H9 (cell line): ENCODE data around the gene SLC9A9. TPM values are rescaled to one million over a fixed set of nuclear protein-coding genes. Genes with fewer than 3 reads are reported as not detected.
A peak's percentile ranks its signal among the peaks of the same experiment; 100 is the strongest.

Source experiments
- DNase-seq: peaks from one replicate; pipeline ENCODE4 v3.0.0-alpha.2; 2017
- H2AFZ ChIP-seq: one replicate; pipeline ENCODE4 v1.6.1; 2013; ENCODE audit warnings: mild to moderate bottlenecking, low read length, control low read depth, moderate library complexity
- H2AK5ac ChIP-seq: 2 replicates; pipeline ENCODE4 v1.6.1; 2013; ENCODE audit warnings: low read length, control low read depth, mixed read lengths; ENCODE audit not compliant: insufficient read length
- H2BK120ac ChIP-seq: one replicate; pipeline ENCODE4 v1.6.1; 2013; ENCODE audit warnings: low read depth, mild to moderate bottlenecking, low read length, control low read depth, inconsistent platforms; ENCODE audit not compliant: poor library complexity, severe bottlenecking
- H2BK12ac ChIP-seq: 2 replicates; pipeline ENCODE4 v1.6.1; 2013; ENCODE audit warnings: low read length, control low read depth, mixed read lengths, low read depth; ENCODE audit not compliant: insufficient read length
- H2BK15ac ChIP-seq: 2 replicates; pipeline ENCODE4 v1.6.1; 2013; ENCODE audit warnings: low read depth, low read length, control low read depth
- H2BK20ac ChIP-seq: one replicate; pipeline ENCODE4 v1.6.1; 2013; ENCODE audit warnings: low read depth, mild to moderate bottlenecking, low read length, control low read depth, inconsistent platforms; ENCODE audit not compliant: poor library complexity, severe bottlenecking
- H2BK5ac ChIP-seq: 2 replicates; pipeline ENCODE4 v1.6.1; 2013; ENCODE audit warnings: low read length, control low read depth, mixed read lengths; ENCODE audit not compliant: insufficient read length
- H3K14ac ChIP-seq: 2 replicates; pipeline ENCODE4 v1.6.1; 2013; ENCODE audit warnings: low read length, control low read depth; ENCODE audit not compliant: insufficient read depth
- H3K18ac ChIP-seq: 2 replicates; pipeline ENCODE4 v1.6.1; 2013; ENCODE audit warnings: low read depth, mild to moderate bottlenecking, mixed read lengths, low read length, control low read depth; ENCODE audit not compliant: insufficient read length
- H3K23ac ChIP-seq: 2 replicates; pipeline ENCODE4 v1.6.1; 2013; ENCODE audit warnings: low read length, control low read depth, mixed read lengths, low read depth; ENCODE audit not compliant: insufficient read length
- H3K23me2 ChIP-seq: 2 replicates; pipeline ENCODE4 v1.6.1; 2013; ENCODE audit warnings: low read depth, mild to moderate bottlenecking, mixed read lengths, low read length, control low read depth; ENCODE audit not compliant: insufficient read length, poor library complexity, severe bottlenecking
- H3K27ac ChIP-seq: 2 replicates; pipeline ENCODE4 v1.5.1; 2013; ENCODE audit warnings: low read length, control low read depth, mixed read lengths, low read depth; ENCODE audit not compliant: insufficient read length
- H3K27me3 ChIP-seq: 2 replicates; pipeline ENCODE4 v1.6.1; 2013; ENCODE audit warnings: low read length, control low read depth, inconsistent platforms; ENCODE audit not compliant: insufficient read depth
- H3K4ac ChIP-seq: 2 replicates; pipeline ENCODE4 v1.6.1; 2013; ENCODE audit warnings: low read depth, mild to moderate bottlenecking, control low read depth, inconsistent platforms, low read length, moderate library complexity
- H3K4me1 ChIP-seq: 2 replicates; pipeline ENCODE4 v1.6.1; 2013; ENCODE audit warnings: low read length, control low read depth, inconsistent platforms; ENCODE audit not compliant: insufficient read depth
- H3K4me2 ChIP-seq: 2 replicates; pipeline ENCODE4 v1.6.1; 2013; ENCODE audit warnings: low read length, control low read depth, mixed read lengths; ENCODE audit not compliant: insufficient read length, insufficient read depth
- H3K56ac ChIP-seq: 2 replicates; pipeline ENCODE4 v1.6.1; 2013; ENCODE audit warnings: low read depth, mild to moderate bottlenecking, mixed read lengths, low read length, control low read depth; ENCODE audit not compliant: insufficient read length
- H3K79me1 ChIP-seq: 2 replicates; pipeline ENCODE4 v1.6.1; 2013; ENCODE audit warnings: low read depth, mild to moderate bottlenecking, moderate library complexity, low read length, control low read depth, inconsistent platforms; ENCODE audit not compliant: insufficient read depth, poor library complexity, severe bottlenecking
- H3K79me2 ChIP-seq: 2 replicates; pipeline ENCODE4 v1.6.1; 2013; ENCODE audit warnings: low read length, control low read depth, inconsistent platforms; ENCODE audit not compliant: insufficient read depth
- H3K9ac ChIP-seq: 2 replicates; pipeline ENCODE4 v1.6.1; 2013; ENCODE audit warnings: low read length, control low read depth, mixed read lengths; ENCODE audit not compliant: insufficient read length; ENCODE audit errors: extremely low read depth
- H3K9me3 ChIP-seq: one replicate; pipeline ENCODE4 v1.6.1; 2013; ENCODE audit warnings: low read depth, low read length, inconsistent platforms; ENCODE audit not compliant: control insufficient read depth
- H3T11ph ChIP-seq: one replicate; pipeline ENCODE4 v1.6.1; 2013; ENCODE audit warnings: mild to moderate bottlenecking, low read length, control low read depth, inconsistent platforms
- H4K20me1 ChIP-seq: one replicate; pipeline ENCODE4 v1.6.1; 2013; ENCODE audit not compliant: control insufficient read depth, insufficient read length, insufficient read depth
- H4K5ac ChIP-seq: 2 replicates; pipeline ENCODE4 v1.6.1; 2013; ENCODE audit warnings: low read depth, mild to moderate bottlenecking, mixed read lengths, low read length, control low read depth; ENCODE audit not compliant: insufficient read length
- H4K8ac ChIP-seq: replicated peaks from 2 replicates; pipeline ENCODE4 v1.6.1; 2013; ENCODE audit warnings: low read length, control low read depth, mixed read lengths, low read depth; ENCODE audit not compliant: insufficient read length
- H4K91ac ChIP-seq: 2 replicates; pipeline ENCODE4 v1.6.1; 2013; ENCODE audit warnings: low read depth, mild to moderate bottlenecking, moderate library complexity, mixed read lengths, low read length, control low read depth; ENCODE audit not compliant: insufficient read length
- H3K27ac Mint-ChIP-seq, 3 experiments: 2 replicates in 2 of 3; 3 replicates in 1 of 3; pipeline ENCODE4 v1.8.0; 2020 to 2021; ENCODE audit warnings: mixed read lengths in 3 of 3, mild to moderate bottlenecking in 1 of 3, moderate library complexity in 1 of 3
- H3K27me3 Mint-ChIP-seq: 2 replicates; pipeline ENCODE4 v1.8.0; 2021; ENCODE audit warnings: low read depth, mild to moderate bottlenecking, moderate library complexity, mixed read lengths
- H3K36me3 Mint-ChIP-seq, 3 experiments: 2 replicates in 2 of 3; 3 replicates in 1 of 3; pipeline ENCODE4 v1.8.0; 2020 to 2021; ENCODE audit warnings: low read depth in 3 of 3, mixed read lengths in 3 of 3; ENCODE audit not compliant: insufficient read depth in 1 of 3
- H3K4me1 Mint-ChIP-seq, 2 experiments: 2 replicates each; pipeline ENCODE4 v1.8.0; 2020; ENCODE audit warnings: mixed read lengths in 2 of 2
- H3K4me3 Mint-ChIP-seq, 2 experiments: 2 replicates in 1 of 2; 3 replicates in 1 of 2; pipeline ENCODE4 v1.8.0; 2020 to 2021; ENCODE audit warnings: mild to moderate bottlenecking in 2 of 2, mixed read lengths in 2 of 2, moderate library complexity in 1 of 2
- H3K9me3 Mint-ChIP-seq, 2 experiments: 2 replicates in 1 of 2; 3 replicates in 1 of 2; pipeline ENCODE4 v1.8.0; 2020; ENCODE audit warnings: mild to moderate bottlenecking in 2 of 2, mixed read lengths in 2 of 2, moderate library complexity in 1 of 2
- WGBS: extraction: QIAGEN DNeasy Blood & Tissue Kit; methylation state at CpG from one replicate; pipeline ENCODE4 v1.1.7; 2013; ENCODE audit warnings: missing lambda C conversion rate, low lambda C conversion rate, mixed read lengths; ENCODE audit not compliant: insufficient read length; ENCODE audit errors: extremely low coverage; 5-methylcytosine and 5-hydroxymethylcytosine counted together
- total RNA-seq: library from RNA; stranded (reverse); gene quantifications from 2 replicates; pipeline ENCODE4 v1.2.1, GENCODE V29; 2021
- TF ChIP-seq, protein P1 (sequence below): fragments of 200-600 bp; sonication (generic); conservative IDR thresholded peaks from 3 replicates; pipeline ENCODE4 v1.8.0; 2021; ENCODE audit warnings: antibody characterized with exemption, mild to moderate bottlenecking

The SLC9A9 gene
- total RNA-seq, 1 experiment from 2014 or later: 0.35 TPM

GRCh38 chr3:143600756-143601718, 247.2 kb downstream of the SLC9A9 start:
- H2BK15ac ChIP-seq: no peak overlapping the region

More at GRCh38 chr3:143600756-143601718, 247.2 kb downstream of the SLC9A9 start:
- H3K18ac ChIP-seq: no peak overlapping the region
- no peak overlapping the region for H2BK20ac ChIP-seq
- no peak overlapping the region for H2AFZ ChIP-seq
- no peak overlapping the region for H3K23ac ChIP-seq
- no peak for DNase-seq
- no peak overlapping the region for H2BK12ac ChIP-seq
- H3K4me3 Mint-ChIP-seq: peak overlapping the region in 1 of 2 experiments; percentile 7; a peak in 1 of 5 replicates
- H2BK120ac ChIP-seq: no peak overlapping the region
- H3K27me3 ChIP-seq: no peaks in the 10 kb centered on the region
- H3K9ac ChIP-seq: no peak overlapping the region
- no peaks in the 10 kb centered on the region; the same call in 1 of the 2 replicates for H3K79me2 ChIP-seq
- peak overlapping the region in 1 of 3 experiments; percentile 19; a peak in 2 of 7 replicates for H3K27ac Mint-ChIP-seq
- no peaks in the 10 kb centered on the region for H3K27me3 Mint-ChIP-seq
- no peaks in the 10 kb centered on the region for H3K79me1 ChIP-seq
- H3K4ac ChIP-seq: no peak overlapping the region
- H2AK5ac ChIP-seq: no peak overlapping the region
- peaks cover 9% of the 10 kb centered on the region; the same call in 1 of the 2 replicates for H3K4me1 ChIP-seq
- H4K5ac ChIP-seq: no peak overlapping the region
- H4K8ac ChIP-seq: no peak overlapping the region
- peaks cover 42 to 45% of the 10 kb centered on the region in 2 experiments for H3K4me1 Mint-ChIP-seq
- no CpG with 5 or more reads among the region's 4 CpGs for WGBS
- no peak overlapping the region for H4K91ac ChIP-seq
- H3K9me3 ChIP-seq: no peaks in the 10 kb centered on the region
- no peak overlapping the region for H3K27ac ChIP-seq
- no peaks in the 10 kb centered on the region for H4K20me1 ChIP-seq
- H3T11ph ChIP-seq: no peak overlapping the region
- H3K14ac ChIP-seq: no peak overlapping the region
- no peaks in the 10 kb centered on the region for H3K9me3 Mint-ChIP-seq
- H3K56ac ChIP-seq: no peak overlapping the region
- H2BK5ac ChIP-seq: no peak overlapping the region
- TF ChIP-seq, protein P1, sequence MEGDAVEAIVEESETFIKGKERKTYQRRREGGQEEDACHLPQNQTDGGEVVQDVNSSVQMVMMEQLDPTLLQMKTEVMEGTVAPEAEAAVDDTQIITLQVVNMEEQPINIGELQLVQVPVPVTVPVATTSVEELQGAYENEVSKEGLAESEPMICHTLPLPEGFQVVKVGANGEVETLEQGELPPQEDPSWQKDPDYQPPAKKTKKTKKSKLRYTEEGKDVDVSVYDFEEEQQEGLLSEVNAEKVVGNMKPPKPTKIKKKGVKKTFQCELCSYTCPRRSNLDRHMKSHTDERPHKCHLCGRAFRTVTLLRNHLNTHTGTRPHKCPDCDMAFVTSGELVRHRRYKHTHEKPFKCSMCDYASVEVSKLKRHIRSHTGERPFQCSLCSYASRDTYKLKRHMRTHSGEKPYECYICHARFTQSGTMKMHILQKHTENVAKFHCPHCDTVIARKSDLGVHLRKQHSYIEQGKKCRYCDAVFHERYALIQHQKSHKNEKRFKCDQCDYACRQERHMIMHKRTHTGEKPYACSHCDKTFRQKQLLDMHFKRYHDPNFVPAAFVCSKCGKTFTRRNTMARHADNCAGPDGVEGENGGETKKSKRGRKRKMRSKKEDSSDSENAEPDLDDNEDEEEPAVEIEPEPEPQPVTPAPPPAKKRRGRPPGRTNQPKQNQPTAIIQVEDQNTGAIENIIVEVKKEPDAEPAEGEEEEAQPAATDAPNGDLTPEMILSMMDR: no peak
- no peak overlapping the region for H3K4me2 ChIP-seq
- no peaks in the 10 kb centered on the region for H3K36me3 Mint-ChIP-seq
- no peaks in the 10 kb centered on the region for H3K23me2 ChIP-seq
